Sigmoid colon (tissue), 4 donors: ENCODE measurements around the gene ZFAND4.

Source experiments
- CTCF ChIP-seq, 4 experiments: fragments of 450-650 bp in 3 of 4; fragments of 200-600 bp in 1 of 4; IDR thresholded peaks; one replicate each; pipeline ENCODE4 v1.5.1; 2016 to 2019; ENCODE audit warnings: antibody characterized with exemption in 4 of 4, mild to moderate bottlenecking in 3 of 4, moderate library complexity in 2 of 4
- EP300 ChIP-seq, 4 donors: sonication (generic); formaldehyde crosslinking; IDR thresholded peaks; one replicate each; pipeline ENCODE4 v1.6.1; 2017; ENCODE audit warnings: antibody characterized with exemption in 4 of 4
- POLR2A ChIP-seq, 2 donors: fragments of 450-650 bp; IDR thresholded peaks; one replicate each; pipeline ENCODE4 v1.6.1; 2016; ENCODE audit warnings: antibody characterized with exemption in 2 of 2, mild to moderate bottlenecking in 2 of 2, moderate library complexity in 2 of 2
- POLR2AphosphoS5 ChIP-seq, 4 donors: sonication (generic); formaldehyde crosslinking; IDR thresholded peaks; one replicate each; pipeline ENCODE4 v1.6.1; 2017; ENCODE audit warnings: antibody characterized with exemption in 4 of 4

DNA sequence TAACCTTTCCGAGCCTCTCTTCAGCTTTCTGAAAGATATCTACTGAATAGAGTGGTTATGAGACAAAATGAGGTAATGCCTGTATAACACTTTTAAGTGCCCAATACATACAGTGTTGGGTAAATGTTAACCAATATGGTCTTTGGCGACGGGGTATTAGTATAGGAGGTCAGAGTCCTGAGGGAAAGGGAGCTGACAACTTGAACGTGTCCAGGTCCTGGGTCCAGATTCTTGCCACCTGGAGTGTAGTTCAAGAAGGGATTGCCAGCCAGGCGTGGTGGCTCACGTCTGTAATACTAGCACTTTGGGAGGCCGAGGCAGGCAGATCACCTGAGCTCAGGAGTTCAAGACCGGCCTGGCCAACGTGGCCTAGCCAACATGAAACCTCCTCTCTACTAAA is 76.0 kb downstream of the ZFAND4 start:
- TF ChIP-seq CTCF (IDR thresholded peaks at IDR 0.05) (no peak), POLR2A (IDR thresholded peaks at IDR 0.05) (no peak), EP300 (IDR thresholded peaks at IDR 0.05) (no peak), POLR2AphosphoS5 (IDR thresholded peaks at IDR 0.05) (no peak)
